ENCODE data around the gene CTAGE6.
"Not testable (repeated sequence)": the region's sequence is repeated elsewhere in the genome, so short reads cannot be mapped to it uniquely, and the experiment has no call there.

DNA sequence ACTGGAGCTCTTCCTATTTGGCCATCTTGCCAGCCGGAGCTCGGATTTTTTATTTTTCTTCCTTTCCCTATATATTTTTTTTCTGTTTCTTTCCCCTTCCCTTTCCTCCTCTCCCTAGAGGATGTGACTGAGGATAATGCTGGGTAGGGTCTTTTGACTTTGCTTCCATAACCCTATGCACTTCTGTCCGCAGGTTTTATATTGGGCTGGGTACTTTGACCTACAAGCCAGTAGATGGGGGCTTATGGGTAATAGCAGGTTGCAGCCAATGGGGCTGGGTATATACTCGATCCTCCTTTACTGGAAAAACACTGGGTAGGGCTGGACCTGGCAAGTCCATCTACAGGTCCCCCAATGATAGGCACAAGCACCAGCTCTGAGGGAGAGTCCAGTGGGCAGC, 12.2 kb downstream of the CTAGE6 start:
- TF ChIP-seq CTCF, POLR2A (IDR thresholded peaks at IDR 0.05): not testable (repeated sequence)

Data from body of pancreas (tissue), 4 donors.